OCI-LY3 (cell line): ENCODE data around the gene SELENON.

Experiments
- H2AFZ ChIP-seq: fragments of 200-600, 300-600 bp; shearing (Covaris generic); 2 replicates; pipeline ENCODE4 v1.6.0; 2014; ENCODE audit warnings: antibody characterized with exemption, low read depth, low read length
- H3K27ac ChIP-seq: fragments of 200-600, 300-600 bp; sonication (generic); 2 replicates; pipeline ENCODE4 v1.5.1; 2014; ENCODE audit warnings: mild to moderate bottlenecking, low read length, moderate library complexity, mixed read lengths
- H3K27me3 ChIP-seq: fragments of 200-600, 300-600 bp; sonication (generic); 2 replicates; pipeline ENCODE4 v1.6.1; 2014; ENCODE audit warnings: low read depth, low read length, mixed read lengths
- H3K36me3 ChIP-seq: fragments of 200-600, 300-600 bp; sonication (generic); replicated peaks from 2 replicates; pipeline ENCODE3; 2014; ENCODE audit warnings: low read depth, low read length, mixed read lengths
- H3K4me1 ChIP-seq: fragments of 300-600, 200-600 bp; sonication (generic); 2 replicates; pipeline ENCODE4 v1.6.1; 2014; ENCODE audit warnings: low read length, mixed read lengths
- H3K4me2 ChIP-seq: fragments of 200-600, 300-600 bp; sonication (generic); 2 replicates; pipeline ENCODE4 v1.6.1; 2014; ENCODE audit warnings: low read length, mixed read lengths
- H3K4me3 ChIP-seq: fragments of 300-600, 200-600 bp; sonication (generic); 2 replicates; pipeline ENCODE4 v1.5.1; 2014; ENCODE audit warnings: antibody characterized with exemption, mild to moderate bottlenecking, low read length, moderate library complexity
- H3K79me2 ChIP-seq: fragments of 300-600, 200-600 bp; shearing (Covaris generic); 2 replicates; pipeline ENCODE4 v1.6.1; 2014; ENCODE audit warnings: mild to moderate bottlenecking, low read length, mixed read lengths
- H3K9ac ChIP-seq: fragments of 300-600, 200-600 bp; shearing (Covaris generic); 2 replicates; pipeline ENCODE4 v1.6.0; 2014; ENCODE audit warnings: mild to moderate bottlenecking, low read length, moderate library complexity
- H3K9me3 ChIP-seq: fragments of 200-600, 300-600 bp; shearing (Covaris generic); 2 replicates; pipeline ENCODE4 v1.6.1; 2014; ENCODE audit warnings: low read length, mixed read lengths; ENCODE audit not compliant: insufficient read depth
- H4K20me1 ChIP-seq: fragments of 200-600, 300-600 bp; sonication (generic); 2 replicates; pipeline ENCODE4 v1.6.1; 2016; ENCODE audit warnings: low read length, mixed read lengths; ENCODE audit not compliant: insufficient read depth
- CTCF ChIP-seq: fragments of 200-600, 300-600 bp; sonication (generic); IDR thresholded peaks from 2 replicates; pipeline ENCODE4 v1.5.1; 2014; ENCODE audit warnings: antibody characterized with exemption, low read length, low read depth
- EZH2phosphoT487 ChIP-seq: fragments of 200-600 bp; shearing (Covaris generic); IDR thresholded peaks from 2 replicates; pipeline ENCODE4 v1.6.1; 2018; ENCODE audit warnings: antibody characterized with exemption, mixed run types, low read depth

The SELENON gene

DNA sequence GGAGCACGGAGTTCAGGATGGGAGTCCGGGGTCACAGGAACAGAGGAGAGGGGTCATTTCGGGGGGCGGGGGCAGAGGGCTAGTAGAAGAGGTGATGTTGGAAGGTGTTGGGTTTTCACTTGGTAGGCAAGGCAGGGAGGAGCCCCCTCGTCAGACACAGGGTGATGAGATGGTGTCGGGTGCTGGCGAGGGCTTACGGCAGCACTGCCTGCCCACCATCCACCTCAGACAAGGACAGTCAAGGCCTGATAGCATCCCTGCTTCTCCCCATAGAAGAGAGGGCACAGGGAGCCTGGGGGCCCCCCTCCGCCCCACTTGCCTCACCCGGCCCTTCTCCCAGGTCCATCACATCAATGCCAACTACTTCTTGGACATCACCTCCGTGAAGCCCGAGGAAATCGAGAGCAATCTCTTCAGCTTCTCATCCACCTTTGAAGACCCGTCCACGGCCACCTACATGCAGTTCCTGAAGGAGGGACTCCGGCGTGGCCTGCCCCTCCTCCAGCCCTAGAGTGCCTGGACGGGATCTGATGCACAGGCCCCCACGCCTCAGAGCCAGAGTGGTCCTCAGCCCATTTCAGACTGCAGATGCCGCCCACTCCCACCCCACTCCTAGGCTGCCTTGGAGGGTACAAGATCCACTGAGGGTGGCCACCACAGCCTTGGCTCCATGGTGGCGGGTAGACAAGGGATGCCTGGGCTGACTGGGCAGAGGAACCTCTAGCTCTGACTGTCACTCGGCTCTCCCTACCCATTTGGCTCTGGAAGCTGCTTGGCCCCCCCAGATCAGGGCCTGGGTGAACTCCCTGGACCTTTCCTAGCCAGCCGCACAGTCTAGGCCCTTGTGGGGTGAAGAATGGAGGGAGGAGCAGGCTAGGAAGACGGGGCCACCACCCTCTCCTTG, 15.5 kb downstream of the SELENON start:
- Histone ChIP-seq H3K27ac (no peak overlapping the region), H3K9me3 (no peaks in the 10 kb centered on the region), H3K4me2 (no peak overlapping the region), H3K79me2 (no peaks in the 10 kb centered on the region; the same call in 1 of the 2 replicates), H3K36me3 (no peaks in the 10 kb centered on the region), H3K4me3 (no peak overlapping the region), H2AFZ (no peak overlapping the region), H3K4me1 (peaks cover 6% of the 10 kb centered on the region), H3K9ac (no peak overlapping the region), H4K20me1 (no peaks in the 10 kb centered on the region), H3K27me3 (no peaks in the 10 kb centered on the region)
- TF ChIP-seq CTCF, result no peak
- no peak for TF ChIP-seq EZH2phosphoT487

DNA sequence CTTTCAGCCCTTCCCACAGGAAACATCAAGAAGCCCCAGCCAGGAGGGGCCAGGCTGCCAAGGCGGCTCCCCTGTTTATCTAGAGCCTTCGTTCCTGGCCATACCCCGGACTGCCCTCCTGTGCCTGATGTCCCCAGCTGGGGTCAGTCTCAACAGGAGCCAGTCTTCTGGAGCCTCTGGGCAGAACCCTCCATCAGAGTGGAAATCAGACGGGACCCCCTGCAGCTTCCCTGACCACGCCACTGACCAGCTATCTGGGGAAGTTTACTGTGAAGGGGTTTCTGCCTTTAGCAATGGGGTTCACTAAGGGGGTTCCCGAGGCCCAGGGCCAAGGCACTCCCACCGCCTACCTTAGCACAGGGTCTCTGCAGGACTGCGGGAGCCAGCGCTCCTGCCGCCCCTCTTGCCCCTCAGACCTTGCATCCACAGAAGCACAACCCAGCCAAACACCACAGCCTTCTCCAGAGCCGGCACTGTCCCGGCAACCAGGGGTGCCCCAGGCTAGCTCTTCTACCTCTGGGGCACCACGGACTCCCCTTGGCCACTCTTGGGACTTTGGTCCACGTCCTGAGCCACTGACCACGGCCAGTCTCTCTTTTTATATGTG, 16.2 kb downstream of the SELENON start:
- Histone ChIP-seq H3K4me1 (peaks cover 6% of the 10 kb centered on the region), H3K79me2 (peaks cover 6% of the 10 kb centered on the region; the same call in 1 of the 2 replicates), H3K27ac (no peak overlapping the region), H3K36me3 (no peaks in the 10 kb centered on the region), H3K9ac (no peak overlapping the region), H3K4me3 (no peak overlapping the region), H3K9me3 (no peaks in the 10 kb centered on the region), H2AFZ (no peak overlapping the region), H3K27me3 (no peaks in the 10 kb centered on the region), H3K4me2 (no peak overlapping the region), H4K20me1 (no peaks in the 10 kb centered on the region)
- no peak for TF ChIP-seq EZH2phosphoT487
- TF ChIP-seq CTCF, result no peak

- Histone ChIP-seq H3K4me1 (peaks cover 6% of the 10 kb centered on the region), H3K4me3 (no peak overlapping the region), H3K27ac (no peak overlapping the region), H3K9ac (no peak overlapping the region), H3K36me3 (no peaks in the 10 kb centered on the region), H3K9me3 (no peaks in the 10 kb centered on the region), H3K79me2 (peaks cover 16% of the 10 kb centered on the region), H3K27me3 (no peaks in the 10 kb centered on the region), H4K20me1 (no peaks in the 10 kb centered on the region), H3K4me2 (no peak overlapping the region), H2AFZ (no peak overlapping the region)
- no peak for TF ChIP-seq EZH2phosphoT487
- no peak for TF ChIP-seq CTCF
These were observed 18.0 kb downstream of the SELENON start for GRCh38 chr1:25817840-25818501.

DNA sequence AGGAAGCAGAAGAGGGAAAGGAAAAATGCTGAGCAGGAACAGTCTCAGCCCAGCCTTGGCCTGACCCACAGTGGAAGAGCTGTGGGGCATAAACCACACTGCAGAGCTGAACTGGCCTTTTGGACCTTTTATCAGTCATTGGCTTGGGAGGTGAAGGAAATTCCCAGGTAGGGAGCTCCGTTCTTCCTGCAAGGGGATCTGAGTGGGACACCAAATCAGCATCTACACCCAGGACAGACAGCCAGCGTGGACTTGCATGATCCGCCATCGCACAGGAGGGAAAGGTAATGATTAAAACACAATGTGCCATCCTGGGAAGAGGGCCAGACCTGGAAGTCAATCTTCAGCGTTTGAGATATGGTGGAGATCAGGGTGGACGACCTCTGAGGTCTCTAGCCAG, 18.6 kb downstream of the SELENON start:
- TF ChIP-seq EZH2phosphoT487, result no peak
- TF ChIP-seq CTCF, result no peak
- Histone ChIP-seq H3K27me3 (no peaks in the 10 kb centered on the region), H3K36me3 (no peaks in the 10 kb centered on the region), H3K27ac (no peak overlapping the region), H3K4me2 (peak overlapping the region; percentile 90), H2AFZ (no peak overlapping the region), H3K4me3 (peak overlapping the region; percentile 92; the same call in 1 of the 2 replicates), H3K9me3 (no peaks in the 10 kb centered on the region), H4K20me1 (no peaks in the 10 kb centered on the region), H3K79me2 (peaks cover 16% of the 10 kb centered on the region), H3K4me1 (peaks cover 6% of the 10 kb centered on the region), H3K9ac (no peak overlapping the region)
